GM19324 (cell line): ENCODE measurements around the gene WARS2.

Experiments used
- ATAC-seq: cut with Tn5 transposase; IDR thresholded peaks from one replicate; pipeline ENCODE4 v1.9.1; 2021; ENCODE audit warnings: mild to moderate bottlenecking, moderate library complexity; ENCODE audit not compliant: unreplicated experiment, low FRiP score

The WARS2 gene

DNA sequence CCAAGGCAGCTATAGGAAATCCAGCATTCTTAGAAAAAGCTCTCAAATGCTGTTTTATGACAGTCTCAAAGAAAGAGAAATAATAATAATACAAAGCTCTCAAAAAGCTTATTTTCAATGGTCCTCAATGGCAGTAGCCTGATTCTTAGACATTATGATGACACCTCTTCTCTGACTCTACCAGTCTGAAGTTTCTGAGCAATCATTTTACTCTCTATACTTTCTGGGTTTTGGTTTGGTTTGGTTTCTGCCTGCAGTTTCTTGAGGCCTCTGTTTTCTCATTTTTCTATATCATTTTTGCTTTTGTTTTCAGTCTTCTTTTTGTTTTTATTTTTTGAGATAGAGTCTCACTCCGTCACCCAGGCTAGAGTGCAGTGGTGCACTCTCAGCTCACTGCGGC is 102.1 kb downstream of the WARS2 start:
- no peak for ATAC-seq

DNA sequence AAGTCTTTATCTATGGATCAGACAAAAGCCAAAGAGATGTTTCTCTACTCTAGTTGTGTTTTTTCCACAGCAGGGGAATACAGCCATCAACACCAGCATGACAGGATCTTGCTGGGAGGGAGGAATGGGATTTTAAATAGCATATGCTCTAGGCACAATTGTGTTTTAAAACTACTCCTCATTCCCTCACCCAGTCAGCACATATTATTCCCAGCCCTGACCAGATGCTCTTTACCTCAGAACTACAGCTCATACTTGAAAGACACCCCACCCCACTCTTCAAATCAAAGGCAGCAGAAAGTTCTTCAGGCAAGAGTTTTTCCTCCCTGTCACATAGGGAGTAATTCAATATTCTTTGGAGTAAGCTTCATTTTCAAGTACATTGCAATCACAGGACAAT is 106.1 kb downstream of the WARS2 start:
- no peak for ATAC-seq

- no peak for ATAC-seq
Observed at GRCh38 chr1:119032986-119033385, 107.5 kb downstream of the WARS2 start.

GRCh38 chr1:119027759-119028158 is 112.7 kb downstream of the WARS2 start:
- ATAC-seq = no peak

- no peak for ATAC-seq
Observed at GRCh38 chr1:119026956-119027355, 113.5 kb downstream of the WARS2 start.

DNA sequence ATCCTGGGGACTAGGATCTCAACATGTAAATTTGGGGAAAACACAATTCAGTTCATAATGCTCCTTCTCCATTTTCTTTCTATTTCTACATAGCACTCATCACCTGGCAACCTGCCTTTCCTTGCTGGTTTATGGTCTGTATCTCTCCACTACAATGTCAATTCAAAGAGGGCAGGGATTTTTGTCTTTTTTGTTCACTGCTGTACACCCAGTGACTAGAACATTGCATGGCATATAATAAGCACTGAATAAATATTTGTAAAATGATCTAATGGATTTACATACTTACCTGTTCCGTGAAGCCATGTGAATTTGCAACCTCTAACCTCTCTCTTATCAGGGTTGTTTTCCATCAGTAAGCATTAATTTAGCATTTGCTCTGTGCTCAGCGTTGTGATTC is 124.9 kb downstream of the WARS2 start:
- ATAC-seq = no peak

GRCh38 chr1:119012383-119012782 is 128.1 kb downstream of the WARS2 start:
- no peak for ATAC-seq

GRCh38 chr1:119011706-119012105 is 128.7 kb downstream of the WARS2 start:
- no peak for ATAC-seq

DNA sequence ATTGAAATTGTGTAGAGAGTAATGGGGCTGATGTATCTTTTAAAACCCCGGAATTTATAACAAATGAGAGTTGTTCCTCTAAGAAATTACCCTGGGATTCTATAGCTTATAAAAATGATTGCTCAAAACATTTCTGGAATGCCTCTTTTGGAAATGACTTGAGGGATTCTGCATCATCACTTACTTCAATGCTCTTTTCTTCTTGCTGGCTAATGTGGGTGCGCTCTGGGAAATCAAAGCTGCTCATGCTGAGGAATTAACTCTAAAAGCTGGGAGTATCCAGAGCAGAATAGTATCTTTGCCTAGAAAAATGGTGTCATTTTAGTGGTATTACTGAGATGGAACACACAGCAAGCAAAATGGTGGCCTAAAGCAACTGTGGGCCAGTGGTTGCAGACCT is 129.3 kb downstream of the WARS2 start:
- ATAC-seq = no peak

GRCh38 chr1:119010201-119010600 is 130.3 kb downstream of the WARS2 start:
- ATAC-seq = no peak

DNA sequence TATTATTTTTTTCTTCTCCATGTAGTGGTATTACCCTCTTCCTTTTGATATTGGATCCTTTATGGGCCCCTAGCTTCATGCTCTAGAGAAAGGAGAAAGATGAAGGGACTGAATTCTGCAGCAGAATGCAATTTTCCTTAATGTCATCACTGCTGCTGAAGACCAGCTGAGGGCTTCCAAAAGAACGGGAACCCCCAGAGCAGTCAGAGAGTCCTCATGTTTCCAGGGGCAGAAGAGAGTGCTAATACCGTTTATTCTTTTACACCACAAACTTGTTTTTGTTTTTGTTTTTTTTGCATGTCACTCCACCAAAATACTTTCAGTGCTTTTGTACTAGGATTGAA is 131.2 kb downstream of the WARS2 start:
- ATAC-seq = no peak

DNA sequence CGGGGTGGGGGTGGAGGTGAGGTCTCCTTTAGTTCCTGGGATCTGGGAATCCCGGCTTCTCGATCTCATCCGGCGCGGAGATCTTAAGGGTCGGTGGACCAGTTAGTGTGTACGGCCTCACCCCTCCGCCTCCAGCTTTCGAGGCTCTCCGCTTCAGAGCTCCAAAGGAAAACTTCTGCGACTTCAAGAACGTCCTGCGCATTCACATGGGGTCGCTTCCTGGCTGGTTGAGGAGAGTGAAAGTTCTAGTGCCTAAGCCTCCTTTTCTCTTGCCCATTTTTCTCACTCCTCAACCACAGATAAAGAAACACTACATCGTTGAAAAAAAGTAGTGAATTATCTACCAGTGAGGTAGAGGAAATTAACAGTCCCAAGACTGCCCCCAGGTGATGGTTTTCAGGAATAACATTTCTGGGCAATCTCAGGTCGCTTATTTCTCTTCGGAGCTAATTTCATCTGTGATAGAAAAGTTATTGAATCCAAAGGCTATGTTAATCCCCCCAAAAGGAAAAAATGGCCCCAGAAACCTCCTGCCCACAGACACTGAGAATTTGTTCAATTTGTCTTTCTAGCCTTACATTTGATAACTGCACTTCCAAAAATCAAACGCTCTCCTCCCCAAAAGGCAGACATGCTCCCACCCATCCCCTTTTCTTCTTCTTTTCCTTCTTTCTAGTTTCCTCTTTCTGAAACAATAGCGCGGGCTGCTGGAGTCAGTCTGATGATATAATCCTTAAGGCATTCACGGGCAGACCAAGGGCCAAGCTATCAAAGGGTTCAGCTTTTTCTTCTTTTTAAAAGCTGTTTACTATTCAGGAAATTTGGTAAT is 131.8 kb downstream of the WARS2 start:
- no peak for ATAC-seq

DNA sequence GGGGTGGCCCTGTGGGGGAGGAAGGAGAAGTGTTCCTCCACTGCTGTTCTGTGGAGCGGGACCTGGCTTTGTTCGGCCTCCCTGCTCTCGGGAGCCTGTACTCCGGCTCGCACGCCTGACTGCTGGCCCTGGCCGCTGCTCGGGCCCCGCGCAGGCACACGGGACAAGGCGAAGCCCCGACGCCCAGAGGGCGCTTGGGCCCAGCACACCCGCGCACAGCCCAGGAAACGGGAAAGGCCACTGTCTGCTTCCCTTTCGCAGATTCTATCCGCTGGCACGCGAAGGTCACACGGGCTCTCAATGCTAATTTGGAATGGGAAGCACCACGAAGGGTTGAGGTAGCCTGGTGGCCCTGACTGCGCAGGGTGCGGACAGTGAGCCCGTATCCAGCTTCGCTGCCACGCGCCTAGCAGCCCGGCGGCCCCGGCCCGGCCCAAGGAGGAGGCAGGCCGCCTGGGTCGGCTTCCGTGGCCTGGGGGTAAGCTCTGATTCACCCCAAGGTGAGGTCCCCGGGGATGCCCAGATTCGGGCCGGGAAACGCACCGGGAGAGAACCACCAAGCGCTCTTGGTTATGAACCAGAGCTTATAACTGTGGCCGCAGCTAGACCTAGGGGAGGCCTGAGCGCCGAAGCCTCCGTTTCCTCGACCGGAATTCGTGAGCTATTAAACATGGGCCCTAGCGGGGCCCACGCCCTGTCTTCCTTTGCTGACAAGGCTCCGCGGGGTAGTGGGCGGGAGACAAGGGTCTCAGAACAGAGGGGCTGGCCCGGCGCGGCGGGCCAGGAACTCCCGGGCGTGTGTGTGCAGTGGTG is 132.6 kb downstream of the WARS2 start:
- ATAC-seq = no peak

- no peak for ATAC-seq
Observed at GRCh38 chr1:119007339-119007669, 133.1 kb downstream of the WARS2 start.

- ATAC-seq = no peak
Observed at GRCh38 chr1:119006406-119007279, 133.8 kb downstream of the WARS2 start.

GRCh38 chr1:119005724-119006405 is 134.6 kb downstream of the WARS2 start:
- ATAC-seq = no peak

DNA sequence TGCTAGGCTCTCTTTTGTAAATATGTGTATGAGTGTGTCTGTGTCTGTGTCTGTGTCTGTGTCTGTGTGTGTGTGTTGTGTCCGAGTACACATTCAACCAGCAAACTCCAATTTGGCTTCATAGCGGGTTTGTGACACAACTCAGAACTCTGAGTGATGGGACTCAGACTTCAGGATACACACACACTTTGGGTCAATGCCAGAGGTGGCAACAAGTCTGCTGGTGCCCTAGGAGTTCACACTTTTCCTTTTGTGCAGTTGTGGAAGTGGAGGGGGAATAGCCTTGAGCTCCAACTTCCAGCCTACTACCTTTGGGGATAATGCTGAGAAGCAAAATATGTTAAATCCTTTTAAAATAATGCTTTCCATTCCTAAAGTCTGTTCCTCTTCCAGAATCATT is 135.7 kb downstream of the WARS2 start:
- ATAC-seq = no peak

GRCh38 chr1:119004129-119004527 is 136.3 kb downstream of the WARS2 start:
- no peak for ATAC-seq

DNA sequence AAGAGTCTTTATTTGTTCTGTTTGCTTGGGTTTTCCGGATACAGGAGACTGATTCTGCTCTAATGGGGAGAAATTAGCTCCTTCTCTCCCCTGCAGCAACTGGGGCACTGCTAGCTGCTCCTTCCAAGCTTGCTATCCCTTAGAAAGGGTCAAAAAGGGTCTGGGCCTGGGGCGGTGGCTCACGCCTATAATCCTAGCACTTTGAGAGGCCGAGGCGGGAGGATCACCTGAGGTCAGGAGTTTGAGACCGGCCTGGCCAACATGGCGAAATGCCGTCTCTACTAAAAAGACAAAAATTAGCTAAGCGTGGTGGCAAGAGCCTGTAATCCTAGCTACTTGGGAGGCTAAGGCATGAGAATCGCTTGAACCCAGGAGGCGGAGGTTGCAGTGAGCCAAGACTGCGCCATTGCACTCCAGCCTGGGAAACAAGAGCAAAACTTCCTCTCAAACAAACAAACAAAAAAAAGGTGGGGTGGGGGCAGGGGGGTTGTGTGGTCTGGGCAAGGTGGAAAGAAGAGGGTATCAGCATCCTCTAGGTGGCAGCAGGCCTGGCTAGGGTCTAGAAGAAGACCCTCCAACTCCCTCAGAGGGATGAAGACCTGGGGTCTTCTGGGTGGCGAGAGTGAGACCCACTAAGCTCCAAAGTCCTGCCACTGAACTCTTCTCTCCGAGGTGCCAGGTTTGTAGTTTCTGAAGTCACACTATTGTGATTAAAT is 136.9 kb downstream of the WARS2 start:
- no peak for ATAC-seq
